ENCODE results near the gene SEMG2.

DNA sequence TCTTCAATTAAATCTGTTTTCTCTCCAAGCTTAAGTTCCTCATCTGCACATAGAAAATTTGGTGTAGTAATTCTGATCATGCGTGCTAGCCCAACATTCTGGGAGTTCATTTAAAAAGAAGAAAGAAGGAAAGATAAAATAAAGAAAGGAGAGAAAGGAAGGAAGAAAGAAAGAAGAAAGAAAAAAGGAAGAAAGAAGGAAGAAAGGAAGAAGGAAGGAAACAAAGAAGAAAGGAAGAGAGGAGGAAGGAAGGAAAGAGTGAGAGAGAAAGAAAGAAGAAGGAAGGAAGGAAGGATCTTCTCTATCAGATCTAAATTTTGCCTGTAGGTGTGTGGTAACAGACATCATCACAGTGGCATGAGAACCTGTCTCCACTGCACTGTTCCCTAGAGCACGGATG lies 17.0 kb downstream of the SEMG2 start:
- TF ChIP-seq, protein P1, sequence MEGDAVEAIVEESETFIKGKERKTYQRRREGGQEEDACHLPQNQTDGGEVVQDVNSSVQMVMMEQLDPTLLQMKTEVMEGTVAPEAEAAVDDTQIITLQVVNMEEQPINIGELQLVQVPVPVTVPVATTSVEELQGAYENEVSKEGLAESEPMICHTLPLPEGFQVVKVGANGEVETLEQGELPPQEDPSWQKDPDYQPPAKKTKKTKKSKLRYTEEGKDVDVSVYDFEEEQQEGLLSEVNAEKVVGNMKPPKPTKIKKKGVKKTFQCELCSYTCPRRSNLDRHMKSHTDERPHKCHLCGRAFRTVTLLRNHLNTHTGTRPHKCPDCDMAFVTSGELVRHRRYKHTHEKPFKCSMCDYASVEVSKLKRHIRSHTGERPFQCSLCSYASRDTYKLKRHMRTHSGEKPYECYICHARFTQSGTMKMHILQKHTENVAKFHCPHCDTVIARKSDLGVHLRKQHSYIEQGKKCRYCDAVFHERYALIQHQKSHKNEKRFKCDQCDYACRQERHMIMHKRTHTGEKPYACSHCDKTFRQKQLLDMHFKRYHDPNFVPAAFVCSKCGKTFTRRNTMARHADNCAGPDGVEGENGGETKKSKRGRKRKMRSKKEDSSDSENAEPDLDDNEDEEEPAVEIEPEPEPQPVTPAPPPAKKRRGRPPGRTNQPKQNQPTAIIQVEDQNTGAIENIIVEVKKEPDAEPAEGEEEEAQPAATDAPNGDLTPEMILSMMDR (optimal IDR thresholded peaks at IDR 0.05 in 1 of 3, IDR thresholded peaks at IDR 0.05 in 1 of 3, conservative IDR thresholded peaks at IDR 0.05 in 1 of 3; ENCODE audit: extremely low read depth in 1 of 3, insufficient read depth in 2 of 3, low read length in 3 of 3): no peak
- TF ChIP-seq EZH2 (IDR thresholded peaks at IDR 0.05; ENCODE audit: low read length): no peak

Data from keratinocyte (primary cell).